IPS DF 6.9 (cell line): ENCODE measurements around the gene SLC25A34.

Experiments
- DNase-seq: peaks from one replicate; pipeline ENCODE4 v3.0.0-alpha.2; 2013; ENCODE audit warnings: low read depth, low spot score
- H3K27ac ChIP-seq: one replicate; pipeline ENCODE4 v1.5.1; 2013; ENCODE audit warnings: low read length, control low read depth
- H3K27me3 ChIP-seq: 2 replicates; pipeline ENCODE4 v1.6.1; 2013; ENCODE audit warnings: mild to moderate bottlenecking, low read length; ENCODE audit not compliant: control insufficient read depth, insufficient read depth
- H3K36me3 ChIP-seq: 2 replicates; pipeline ENCODE4 v1.6.1; 2013; ENCODE audit warnings: low read length; ENCODE audit not compliant: control insufficient read depth, insufficient read depth
- H3K4me1 ChIP-seq: 2 replicates; pipeline ENCODE4 v1.6.1; 2013; ENCODE audit warnings: low read length; ENCODE audit not compliant: control insufficient read depth, insufficient read depth
- H3K4me3 ChIP-seq: 2 replicates; pipeline ENCODE4 v1.5.1; 2013; ENCODE audit warnings: mild to moderate bottlenecking, low read length
- H3K9me3 ChIP-seq: 2 replicates; pipeline ENCODE4 v1.6.1; 2013; ENCODE audit warnings: low read length, inconsistent platforms; ENCODE audit not compliant: control insufficient read depth, insufficient read depth
- WGBS: extraction: QIAGEN DNeasy Blood & Tissue Kit; methylation state at CpG from one replicate; pipeline ENCODE4 v1.1.7; 2013; ENCODE audit warnings: mixed read lengths, missing lambda C conversion rate; ENCODE audit not compliant: insufficient read length, insufficient coverage; 5-methylcytosine and 5-hydroxymethylcytosine counted together

The SLC25A34 gene

GRCh38 chr1:15701784-15702183, 34.3 kb upstream of the SLC25A34 start:
- H3K9me3 ChIP-seq, result no peaks in the 10 kb centered on the region
- no peaks in the 10 kb centered on the region for H3K27me3 ChIP-seq
- no peak overlapping the region for H3K27ac ChIP-seq
- H3K36me3 ChIP-seq, result no peaks in the 10 kb centered on the region
- no peak overlapping the region for H3K4me3 ChIP-seq
- no peaks in the 10 kb centered on the region for H3K4me1 ChIP-seq
- no CpG with 5 or more reads among the region's 8 CpGs for WGBS
- no peak for DNase-seq

- DNase-seq, result no peak
Measured at GRCh38 chr1:15702722-15703550, 33.1 kb upstream of the SLC25A34 start.

GRCh38 chr1:15703562-15703961, 32.5 kb upstream of the SLC25A34 start:
- no peaks in the 10 kb centered on the region for H3K36me3 ChIP-seq
- H3K4me1 ChIP-seq, result no peaks in the 10 kb centered on the region
- H3K27me3 ChIP-seq, result no peaks in the 10 kb centered on the region
- no CpG with 5 or more reads among the region's 9 CpGs for WGBS
- DNase-seq, result no peak
- no peak overlapping the region for H3K4me3 ChIP-seq
- no peaks in the 10 kb centered on the region for H3K9me3 ChIP-seq
- H3K27ac ChIP-seq, result no peak overlapping the region

More at GRCh38 chr1:15702722-15703550, 33.1 kb upstream of the SLC25A34 start:
- no CpG with 5 or more reads among the region's 19 CpGs for WGBS
- no peak overlapping the region for H3K27ac ChIP-seq
- H3K9me3 ChIP-seq, result no peaks in the 10 kb centered on the region
- H3K27me3 ChIP-seq, result no peaks in the 10 kb centered on the region
- H3K36me3 ChIP-seq, result no peaks in the 10 kb centered on the region
- no peaks in the 10 kb centered on the region for H3K4me1 ChIP-seq
- no peak overlapping the region for H3K4me3 ChIP-seq

- DNase-seq, result no peak
- no peaks in the 10 kb centered on the region for H3K4me1 ChIP-seq
- no peak overlapping the region for H3K27ac ChIP-seq
- no peak overlapping the region for H3K4me3 ChIP-seq
- H3K27me3 ChIP-seq, result no peaks in the 10 kb centered on the region
- no peaks in the 10 kb centered on the region for H3K36me3 ChIP-seq
- no CpG with 5 or more reads among the region's 17 CpGs for WGBS
- H3K9me3 ChIP-seq, result no peaks in the 10 kb centered on the region
Measured at GRCh38 chr1:15704526-15705183, 31.4 kb upstream of the SLC25A34 start.

GRCh38 chr1:15705184-15705566, 30.9 kb upstream of the SLC25A34 start:
- no peaks in the 10 kb centered on the region for H3K36me3 ChIP-seq
- H3K4me1 ChIP-seq, result no peaks in the 10 kb centered on the region
- H3K9me3 ChIP-seq, result no peaks in the 10 kb centered on the region
- H3K4me3 ChIP-seq, result no peak overlapping the region
- H3K27me3 ChIP-seq, result no peaks in the 10 kb centered on the region
- no peak overlapping the region for H3K27ac ChIP-seq
- DNase-seq, result no peak
- WGBS, result no CpG with 5 or more reads among the region's 11 CpGs

GRCh38 chr1:15706751-15707150, 29.3 kb upstream of the SLC25A34 start:
- Histone ChIP-seq H3K9me3 (no peaks in the 10 kb centered on the region), H3K27ac (no peak overlapping the region), H3K4me3 (no peak overlapping the region), H3K4me1 (no peaks in the 10 kb centered on the region), H3K36me3 (no peaks in the 10 kb centered on the region), H3K27me3 (no peaks in the 10 kb centered on the region)
- no peak for DNase-seq
- WGBS, result no CpG with 5 or more reads among the region's 7 CpGs

- Histone ChIP-seq H3K36me3 (no peaks in the 10 kb centered on the region), H3K9me3 (no peaks in the 10 kb centered on the region), H3K4me1 (no peaks in the 10 kb centered on the region), H3K27ac (no peak overlapping the region), H3K27me3 (no peaks in the 10 kb centered on the region), H3K4me3 (no peak overlapping the region)
- no peak for DNase-seq
- no CpG with 5 or more reads among the region's 8 CpGs for WGBS
Measured at GRCh38 chr1:15707239-15707925, 28.7 kb upstream of the SLC25A34 start.

GRCh38 chr1:15708486-15709137, 27.4 kb upstream of the SLC25A34 start:
- H3K27me3 ChIP-seq, result no peaks in the 10 kb centered on the region
- H3K27ac ChIP-seq, result no peak overlapping the region
- DNase-seq, result no peak
- no peaks in the 10 kb centered on the region for H3K4me1 ChIP-seq
- no peaks in the 10 kb centered on the region for H3K9me3 ChIP-seq
- H3K4me3 ChIP-seq, result no peak overlapping the region
- WGBS, result no CpG with 5 or more reads among the region's 15 CpGs
- no peaks in the 10 kb centered on the region for H3K36me3 ChIP-seq

GRCh38 chr1:15709226-15709625, 26.8 kb upstream of the SLC25A34 start:
- no peaks in the 10 kb centered on the region for H3K4me1 ChIP-seq

GRCh38 chr1:15712168-15712567, 23.9 kb upstream of the SLC25A34 start:
- no CpG with 5 or more reads among the region's 4 CpGs for WGBS
- H3K4me1 ChIP-seq, result no peaks in the 10 kb centered on the region
- H3K4me3 ChIP-seq, result no peak overlapping the region
- H3K9me3 ChIP-seq, result no peaks in the 10 kb centered on the region
- no peaks in the 10 kb centered on the region for H3K27me3 ChIP-seq
- H3K27ac ChIP-seq, result no peak overlapping the region
- no peak for DNase-seq
- no peaks in the 10 kb centered on the region; the same call in 1 of the 2 replicates for H3K36me3 ChIP-seq

More at GRCh38 chr1:15709226-15709625, 26.8 kb upstream of the SLC25A34 start:
- no peak for DNase-seq
- Histone ChIP-seq H3K4me3 (no peak overlapping the region), H3K27ac (no peak overlapping the region), H3K36me3 (no peaks in the 10 kb centered on the region), H3K9me3 (no peaks in the 10 kb centered on the region), H3K27me3 (no peaks in the 10 kb centered on the region)
- no CpG with 5 or more reads among the region's 4 CpGs for whole genome bisulfite sequencing
